ENCODE results near the gene CDK11B.
"Not testable (repeated sequence)": the region's sequence is repeated elsewhere in the genome, so short reads cannot be mapped to it uniquely, and the experiment has no call there.

DNA sequence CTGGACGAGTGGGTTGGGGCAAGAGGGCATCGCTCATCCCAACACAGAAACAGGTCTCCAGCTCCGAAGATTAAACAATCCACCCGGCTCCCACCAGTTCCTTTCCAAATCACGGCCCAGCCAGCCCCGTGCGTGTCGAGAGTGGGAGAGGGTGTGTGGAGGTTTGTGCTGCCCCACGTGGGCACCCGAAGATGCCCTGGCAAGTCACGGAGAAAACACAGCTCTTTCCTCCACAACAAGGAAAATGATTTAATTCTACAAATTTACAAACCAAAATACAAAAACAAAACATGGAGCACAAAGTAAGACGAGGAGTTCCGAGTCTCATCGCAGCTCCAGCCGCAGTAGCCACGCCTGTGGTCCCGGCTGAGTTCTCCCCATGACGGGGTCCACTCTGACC lies 43.7 kb upstream of the CDK11B start:
- TF ChIP-seq CTCF (optimal IDR thresholded peaks at IDR 0.05 in 1 of 3, IDR thresholded peaks at IDR 0.05 in 1 of 3, conservative IDR thresholded peaks at IDR 0.05 in 1 of 3; ENCODE audit: extremely low read depth in 1 of 3, insufficient read depth in 2 of 3, low read length in 3 of 3); EZH2 (IDR thresholded peaks at IDR 0.05; ENCODE audit: low read length): not testable (repeated sequence)
